C4-2B (cell line): Measurements from ENCODE around the gene YARS1.

Experiments
- ZFX ChIP-seq: fragments of 450-650 bp; IDR thresholded peaks from 2 replicates; pipeline ENCODE4 v1.6.1; 2017
- TF ChIP-seq, protein P1 (sequence below): fragments of 450-650 bp; conservative IDR thresholded peaks from 2 replicates; pipeline ENCODE4 v1.5.1; 2017; ENCODE audit warnings: mild to moderate bottlenecking

GRCh38 chr1:32780628-32781234 lies 36.4 kb downstream of the YARS1 start:
- TF ChIP-seq, protein P1, sequence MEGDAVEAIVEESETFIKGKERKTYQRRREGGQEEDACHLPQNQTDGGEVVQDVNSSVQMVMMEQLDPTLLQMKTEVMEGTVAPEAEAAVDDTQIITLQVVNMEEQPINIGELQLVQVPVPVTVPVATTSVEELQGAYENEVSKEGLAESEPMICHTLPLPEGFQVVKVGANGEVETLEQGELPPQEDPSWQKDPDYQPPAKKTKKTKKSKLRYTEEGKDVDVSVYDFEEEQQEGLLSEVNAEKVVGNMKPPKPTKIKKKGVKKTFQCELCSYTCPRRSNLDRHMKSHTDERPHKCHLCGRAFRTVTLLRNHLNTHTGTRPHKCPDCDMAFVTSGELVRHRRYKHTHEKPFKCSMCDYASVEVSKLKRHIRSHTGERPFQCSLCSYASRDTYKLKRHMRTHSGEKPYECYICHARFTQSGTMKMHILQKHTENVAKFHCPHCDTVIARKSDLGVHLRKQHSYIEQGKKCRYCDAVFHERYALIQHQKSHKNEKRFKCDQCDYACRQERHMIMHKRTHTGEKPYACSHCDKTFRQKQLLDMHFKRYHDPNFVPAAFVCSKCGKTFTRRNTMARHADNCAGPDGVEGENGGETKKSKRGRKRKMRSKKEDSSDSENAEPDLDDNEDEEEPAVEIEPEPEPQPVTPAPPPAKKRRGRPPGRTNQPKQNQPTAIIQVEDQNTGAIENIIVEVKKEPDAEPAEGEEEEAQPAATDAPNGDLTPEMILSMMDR, result no peak
- TF ChIP-seq ZFX, result no peak
